Measurements from ENCODE around the gene ENG.

The ENG gene

DNA sequence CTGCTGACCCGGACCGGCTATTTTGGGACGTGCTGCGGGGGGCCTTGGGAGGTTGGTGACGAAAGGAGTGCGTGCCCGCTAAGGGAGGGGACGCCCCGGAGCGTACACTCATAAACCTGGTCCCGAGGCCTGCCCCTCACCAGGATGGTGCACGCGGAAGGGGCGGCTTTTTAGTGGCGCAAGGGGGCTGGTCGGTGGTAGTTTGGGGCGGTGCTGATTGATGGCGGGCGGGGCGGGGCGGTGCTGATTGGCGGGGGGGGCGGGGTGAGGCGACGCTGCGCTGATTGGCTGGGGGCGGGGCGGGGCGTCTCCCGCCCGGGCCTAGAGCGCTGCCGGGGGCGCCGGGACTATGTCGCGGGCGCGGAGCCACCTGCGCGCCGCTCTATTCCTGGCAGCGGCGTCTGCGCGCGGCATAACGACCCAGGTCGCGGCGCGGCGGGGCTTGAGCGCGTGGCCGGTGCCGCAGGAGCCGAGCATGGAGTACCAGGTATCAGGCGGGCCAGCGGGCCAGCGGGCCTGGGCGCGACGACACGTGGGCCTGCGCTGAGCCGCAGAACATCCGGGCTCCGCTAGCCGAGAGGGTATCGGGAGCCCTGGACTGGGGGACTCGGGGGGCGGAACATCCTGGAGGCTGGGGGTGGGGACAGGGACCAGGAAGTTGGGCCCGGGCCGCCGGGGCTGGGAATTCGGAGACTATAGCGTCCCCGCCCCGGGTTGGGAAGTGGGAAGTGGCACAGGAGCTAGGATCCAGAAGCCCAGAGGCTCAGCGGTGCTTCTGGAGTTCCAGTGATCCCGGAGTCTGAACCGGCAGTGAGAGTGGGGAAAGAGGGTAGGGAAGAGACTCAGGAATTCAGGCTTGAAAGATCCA lies 51.6 kb downstream of the ENG start, which contains the start of gene FPGS:
Gene FPGS (plus strand): TSS at position 307 of the 868 bp plus-strand sequence. CDS start 43 bp downstream, at position 350.
- Histone ChIP-seq H3F3A (ENCODE audit: low read depth) (no peaks in the 10 kb centered on the region), H3K4me3 (ENCODE audit: low read length, poor library complexity, severe bottlenecking) (peak within 1 kb of the TSS; percentile 99), H3K4me1 (ENCODE audit: insufficient read depth, low read length, poor library complexity, severe bottlenecking) (peaks cover 51% of the 10 kb centered on the region), H4K20me1 (ENCODE audit: insufficient read depth, low read length, poor library complexity, severe bottlenecking) (peaks cover 43% of the 10 kb centered on the region), H2AFZ (ENCODE audit: low read length) (peak within 1 kb of the TSS; percentile 84; the same call in 1 of the 2 replicates), H3K36me3 (ENCODE audit: insufficient read depth, low read length) (peaks cover 13% of the 10 kb centered on the region; the same call in 1 of the 2 replicates), H3K4me2 (ENCODE audit: low read depth, low read length, poor library complexity, severe bottlenecking) (peak within 1 kb of the TSS; percentile 96), H3K9ac (ENCODE audit: low read depth, low read length, poor library complexity, severe bottlenecking) (peak within 1 kb of the TSS; percentile 99), H3K27me3 (ENCODE audit: insufficient read depth, low read length, poor library complexity, severe bottlenecking) (no peaks in the 10 kb centered on the region), H3K79me2 (ENCODE audit: insufficient read depth, low read length) (peaks cover 49% of the 10 kb centered on the region), H3K9me3 (ENCODE audit: insufficient read depth, low read depth, low read length) (no peaks in the 10 kb centered on the region), H3K9me2 (replicated peaks; ENCODE audit: low read depth, low read length) (no peaks in the 10 kb centered on the region)
- TF ChIP-seq, protein P1, sequence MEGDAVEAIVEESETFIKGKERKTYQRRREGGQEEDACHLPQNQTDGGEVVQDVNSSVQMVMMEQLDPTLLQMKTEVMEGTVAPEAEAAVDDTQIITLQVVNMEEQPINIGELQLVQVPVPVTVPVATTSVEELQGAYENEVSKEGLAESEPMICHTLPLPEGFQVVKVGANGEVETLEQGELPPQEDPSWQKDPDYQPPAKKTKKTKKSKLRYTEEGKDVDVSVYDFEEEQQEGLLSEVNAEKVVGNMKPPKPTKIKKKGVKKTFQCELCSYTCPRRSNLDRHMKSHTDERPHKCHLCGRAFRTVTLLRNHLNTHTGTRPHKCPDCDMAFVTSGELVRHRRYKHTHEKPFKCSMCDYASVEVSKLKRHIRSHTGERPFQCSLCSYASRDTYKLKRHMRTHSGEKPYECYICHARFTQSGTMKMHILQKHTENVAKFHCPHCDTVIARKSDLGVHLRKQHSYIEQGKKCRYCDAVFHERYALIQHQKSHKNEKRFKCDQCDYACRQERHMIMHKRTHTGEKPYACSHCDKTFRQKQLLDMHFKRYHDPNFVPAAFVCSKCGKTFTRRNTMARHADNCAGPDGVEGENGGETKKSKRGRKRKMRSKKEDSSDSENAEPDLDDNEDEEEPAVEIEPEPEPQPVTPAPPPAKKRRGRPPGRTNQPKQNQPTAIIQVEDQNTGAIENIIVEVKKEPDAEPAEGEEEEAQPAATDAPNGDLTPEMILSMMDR (conservative IDR thresholded peaks at IDR 0.05; ENCODE audit: low read length): no peak; the same call in 1 of the 2 replicates
- TF ChIP-seq EZH2phosphoT487 (IDR thresholded peaks at IDR 0.05; ENCODE audit: borderline replicate concordance): no peak

DNA sequence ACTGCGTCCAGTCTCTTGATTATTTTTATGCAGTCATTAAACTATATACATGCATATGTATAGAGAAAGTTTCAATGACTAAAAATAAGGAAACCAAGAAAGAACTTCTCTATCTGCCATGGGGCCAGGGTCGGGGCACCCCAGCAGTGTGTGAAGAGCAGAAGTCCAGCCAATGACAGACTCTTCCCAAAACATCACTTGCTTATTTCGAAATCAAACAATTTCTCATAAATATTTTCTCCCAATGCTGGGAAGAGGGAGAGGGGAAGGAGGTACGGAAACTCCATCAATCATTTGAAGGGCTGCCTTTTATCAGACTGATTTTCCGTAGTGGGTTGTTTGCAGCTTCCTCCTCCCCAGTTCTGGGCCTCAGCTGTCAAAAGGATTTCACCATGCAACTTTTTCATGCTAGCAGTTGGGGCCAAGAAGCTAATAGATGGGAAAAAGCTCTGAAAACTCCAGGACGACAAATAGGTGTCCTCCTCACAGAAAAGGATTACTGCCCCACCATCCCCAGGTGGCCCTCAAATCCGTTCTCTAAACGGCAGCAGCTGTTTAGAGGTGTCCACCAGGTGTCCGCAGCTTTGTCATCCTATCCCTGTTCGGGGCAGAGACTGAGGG lies 52.4 kb downstream of the ENG start:
- peak overlapping the region; percentile 87 for H3K4me2 ChIP-seq (ENCODE audit: low read depth, low read length, poor library complexity, severe bottlenecking)
- peaks cover 57% of the 10 kb centered on the region for H3K4me1 ChIP-seq (ENCODE audit: insufficient read depth, low read length, poor library complexity, severe bottlenecking)
- H3K9me3 ChIP-seq (ENCODE audit: insufficient read depth, low read depth, low read length): no peaks in the 10 kb centered on the region
- H3K79me2 ChIP-seq (ENCODE audit: insufficient read depth, low read length): peaks cover 41% of the 10 kb centered on the region
- peak overlapping the region; percentile 13; the same call in 1 of the 2 replicates for H2AFZ ChIP-seq (ENCODE audit: low read length)
- peaks cover 38% of the 10 kb centered on the region for H4K20me1 ChIP-seq (ENCODE audit: insufficient read depth, low read length, poor library complexity, severe bottlenecking)
- H3K27me3 ChIP-seq (ENCODE audit: insufficient read depth, low read length, poor library complexity, severe bottlenecking): no peaks in the 10 kb centered on the region
- no peaks in the 10 kb centered on the region for H3K9me2 ChIP-seq (replicated peaks; ENCODE audit: low read depth, low read length)
- H3K4me3 ChIP-seq (ENCODE audit: low read length, poor library complexity, severe bottlenecking): peak overlapping the region; percentile 73
- H3F3A ChIP-seq (ENCODE audit: low read depth): no peaks in the 10 kb centered on the region
- peaks cover 6% of the 10 kb centered on the region; the same call in 1 of the 2 replicates for H3K36me3 ChIP-seq (ENCODE audit: insufficient read depth, low read length)
- H3K9ac ChIP-seq (ENCODE audit: low read depth, low read length, poor library complexity, severe bottlenecking): peak overlapping the region; percentile 74
- TF ChIP-seq EZH2phosphoT487 (IDR thresholded peaks at IDR 0.05; ENCODE audit: borderline replicate concordance): no peak
- TF ChIP-seq, protein P1 (conservative IDR thresholded peaks at IDR 0.05; ENCODE audit: low read length): peak; percentile 27; the same call in 1 of the 2 replicates

DNA sequence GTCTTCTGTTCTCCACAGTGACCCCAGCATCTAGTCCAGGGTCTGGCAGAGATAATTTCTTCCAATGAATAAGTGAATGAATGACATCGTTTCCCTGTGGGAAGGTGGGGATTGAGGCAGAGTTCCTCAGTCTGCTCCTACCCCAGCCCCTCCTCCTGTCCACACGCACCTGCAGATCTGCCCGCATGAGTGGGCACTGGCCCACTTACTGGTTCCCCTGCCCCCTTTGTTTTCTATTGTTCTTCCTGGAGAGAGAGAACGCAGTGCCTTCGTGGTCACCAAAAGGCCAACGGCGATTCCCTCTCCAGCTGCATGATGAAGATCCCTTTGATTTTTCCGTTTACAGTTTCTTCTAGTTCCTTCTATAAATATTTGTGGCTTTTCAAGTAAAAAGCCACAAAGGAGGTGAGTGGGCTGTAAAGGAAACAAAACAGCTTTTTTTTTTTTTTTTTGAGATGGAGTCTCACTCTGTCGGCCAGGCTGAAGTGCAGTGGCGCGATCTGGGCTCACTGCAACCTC lies 57.5 kb downstream of the ENG start:
- peaks cover 13% of the 10 kb centered on the region for H3F3A ChIP-seq (ENCODE audit: low read depth)
- H3K4me1 ChIP-seq (ENCODE audit: insufficient read depth, low read length, poor library complexity, severe bottlenecking): peaks cover 70% of the 10 kb centered on the region
- H3K36me3 ChIP-seq (ENCODE audit: insufficient read depth, low read length): peaks cover 6% of the 10 kb centered on the region; the same call in 1 of the 2 replicates
- H2AFZ ChIP-seq (ENCODE audit: low read length): no peak overlapping the region
- H3K9me3 ChIP-seq (ENCODE audit: insufficient read depth, low read depth, low read length): no peaks in the 10 kb centered on the region
- peak overlapping the region; percentile 65 for H3K4me3 ChIP-seq (ENCODE audit: low read length, poor library complexity, severe bottlenecking)
- TF ChIP-seq, protein P1 (conservative IDR thresholded peaks at IDR 0.05; ENCODE audit: low read length): no peak
- TF ChIP-seq EZH2phosphoT487 (IDR thresholded peaks at IDR 0.05; ENCODE audit: borderline replicate concordance): no peak
- peaks cover 29% of the 10 kb centered on the region; the same call in 1 of the 2 replicates for H3K79me2 ChIP-seq (ENCODE audit: insufficient read depth, low read length)
- H3K4me2 ChIP-seq (ENCODE audit: low read depth, low read length, poor library complexity, severe bottlenecking): peak overlapping the region; percentile 89
- H3K9me2 ChIP-seq (replicated peaks; ENCODE audit: low read depth, low read length): no peaks in the 10 kb centered on the region
- H3K9ac ChIP-seq (ENCODE audit: low read depth, low read length, poor library complexity, severe bottlenecking): peak overlapping the region; percentile 75
- no peaks in the 10 kb centered on the region for H3K27me3 ChIP-seq (ENCODE audit: insufficient read depth, low read length, poor library complexity, severe bottlenecking)
- H4K20me1 ChIP-seq (ENCODE audit: insufficient read depth, low read length, poor library complexity, severe bottlenecking): peaks cover 6% of the 10 kb centered on the region

Measured in Loucy (cell line).